ENCODE measurements around the gene CTNNA2.

GRCh38 chr2:80008596-80008995 is 495.7 kb downstream of the CTNNA2 start:
- TF ChIP-seq CTCF (IDR thresholded peaks at IDR 0.05): no peak
- no peak for TF ChIP-seq POLR2A (IDR thresholded peaks at IDR 0.05)
